K562 (cell line): ENCODE measurements around the gene LMO4. TPM values are rescaled to one million over a fixed set of nuclear protein-coding genes. Genes with fewer than 3 reads are reported as not detected.

Experiments used
- ATAC-seq: fragments of 200-7000 bp; cut with Tn5 transposase; 3 replicates; pipeline ENCODE4 v1.9.1; 2020; ENCODE audit warnings: moderate library complexity
- BruUV-seq: library from RNA; stranded (reverse); fragments of 400-500 nt; replicated peaks from 2 replicates; lab custom pipeline; 2021; lab: Mats Ljungman, UMichigan
- CTCF ChIA-PET: fragments of 300-600 bp; formaldehyde crosslinking; extraction: SDS; loops from one replicate; lab custom pipeline; 2021; ENCODE audit warnings: low intra/inter-chr PET ratio; lab: Yijun Ruan, JAX
- POLR2A ChIA-PET: fragments of 300-600, 350-650 bp; sonication (Branson Sonifier 250); formaldehyde crosslinking; extraction: SDS; loops from one replicate; lab custom pipeline; 2021; ENCODE audit warnings: antibody characterized with exemption, inconsistent platforms; lab: Yijun Ruan, JAX
- DNase-seq, 4 experiments: peaks; one replicate each; pipeline versions ENCODE4 v3.0.0 to v3.0.0-alpha.2; 2011 to 2018; ENCODE audit warnings: low spot score in 3 of 4, mixed read lengths in 3 of 4; ENCODE audit errors: extremely low read depth in 1 of 4
- FAIRE-seq: peaks from 2 replicates; lab custom pipeline; 2011; peaks lifted over from hg19 to GRCh38; lab: Jason Lieb, UNC
- H2AFZ ChIP-seq: 2 replicates; pipeline ENCODE4 v1.6.0; 2011; ENCODE audit warnings: low read depth, low read length, control low read depth, inconsistent platforms
- H3K27ac ChIP-seq: fragments of 200-600 bp; 3 replicates; pipeline ENCODE4 v1.8.0; 2011; ENCODE audit warnings: low read depth, mild to moderate bottlenecking, control low read depth, inconsistent platforms, low read length, moderate library complexity, mixed read lengths; ENCODE audit errors: extremely low read depth
- H3K27me3 ChIP-seq, 2 experiments: fragments of 300-600 bp in 1 of 2; 2 replicates in 1 of 2; 3 replicates in 1 of 2; pipeline versions ENCODE4 v1.6.0 to v1.8.0; 2011; ENCODE audit warnings: inconsistent platforms in 2 of 2, low read length in 2 of 2, mild to moderate bottlenecking in 1 of 2, mixed read lengths in 1 of 2, moderate library complexity in 1 of 2; ENCODE audit not compliant: control insufficient read depth in 2 of 2, insufficient read depth in 2 of 2
- H3K36me3 ChIP-seq: fragments of 300-600 bp; 3 replicates; pipeline ENCODE4 v1.8.0; 2011; ENCODE audit warnings: mild to moderate bottlenecking, low read length, inconsistent platforms; ENCODE audit not compliant: control insufficient read depth, insufficient read depth
- H3K4me1 ChIP-seq, 2 experiments: fragments of 200-600 bp in 1 of 2; replicated peaks in 1 of 2; 2 replicates in 1 of 2; 3 replicates in 1 of 2; pipeline versions ENCODE4 v1.5.1 to v1.8.0; 2011; ENCODE audit warnings: inconsistent platforms in 2 of 2, low read length in 2 of 2, mild to moderate bottlenecking in 1 of 2, mixed read lengths in 1 of 2, moderate library complexity in 1 of 2; ENCODE audit not compliant: control insufficient read depth in 2 of 2, insufficient read depth in 2 of 2
- H3K4me2 ChIP-seq: 2 replicates; pipeline ENCODE4 v1.6.1; 2011; ENCODE audit warnings: low read length, control low read depth, inconsistent platforms, mixed read lengths; ENCODE audit not compliant: insufficient read depth
- H3K4me3 ChIP-seq: fragments of 200-600 bp; sonication (generic), shearing (Covaris generic); 2 replicates; pipeline ENCODE4 v1.5.1; 2016; ENCODE audit warnings: control low read depth, inconsistent platforms
- H3K79me2 ChIP-seq: fragments of 200-600 bp; 3 replicates; pipeline ENCODE4 v1.8.0; 2011; ENCODE audit warnings: low read length, inconsistent platforms; ENCODE audit not compliant: control insufficient read depth, insufficient read depth
- H3K9ac ChIP-seq, 2 experiments: 2 replicates each; pipeline versions ENCODE4 v1.6.0 to v1.6.1; 2011; ENCODE audit warnings: low read depth in 2 of 2, low read length in 2 of 2, control low read depth in 1 of 2, inconsistent platforms in 1 of 2, mild to moderate bottlenecking in 1 of 2, mixed read lengths in 1 of 2; ENCODE audit not compliant: insufficient read depth in 1 of 2
- H3K9me1 ChIP-seq: one replicate; pipeline ENCODE4 v1.6.0; 2011; ENCODE audit warnings: inconsistent platforms, mild to moderate bottlenecking, low read length, moderate library complexity; ENCODE audit not compliant: control insufficient read depth, insufficient read depth
- H3K9me3 ChIP-seq: replicated peaks from 2 replicates; pipeline ENCODE4 v1.5.1; 2011; ENCODE audit warnings: low read depth, low read length, inconsistent platforms; ENCODE audit not compliant: control insufficient read depth, insufficient read depth
- H4K20me1 ChIP-seq: replicated peaks from 2 replicates; pipeline ENCODE4 v1.6.1; 2011; ENCODE audit warnings: low read length, inconsistent platforms, mixed read lengths; ENCODE audit not compliant: control insufficient read depth, insufficient read depth
- CHAMP1 ChIP-seq: fragments of 450-650 bp; IDR thresholded peaks from 2 replicates; pipeline ENCODE4 v1.6.1; 2016; ENCODE audit warnings: mild to moderate bottlenecking
- E2F4 ChIP-seq: sonication (generic); formaldehyde crosslinking; IDR thresholded peaks from 2 replicates; pipeline ENCODE4 v1.8.0; 2022; ENCODE audit warnings: mild to moderate bottlenecking, low read depth, missing genetic modification reagents
- KLF10 ChIP-seq: fragments of 250-450 bp; sonication (Bioruptor Pico); IDR thresholded peaks from 2 replicates; pipeline ENCODE4 v1.6.1; 2021; ENCODE audit warnings: matching md5 sums
- MEIS2 ChIP-seq: fragments of 450-650 bp; IDR thresholded peaks from 2 replicates; pipeline ENCODE4 v1.6.1; 2014; ENCODE audit warnings: mild to moderate bottlenecking; ENCODE audit not compliant: partially characterized antibody
- MIER1 ChIP-seq: fragments of 450-650 bp; IDR thresholded peaks from 2 replicates; pipeline ENCODE4 v1.6.1; 2016; ENCODE audit warnings: antibody characterized with exemption, mild to moderate bottlenecking, low read depth
- MTA3 ChIP-seq: fragments of 450-650 bp; formaldehyde crosslinking; IDR thresholded peaks from 2 replicates; pipeline ENCODE4 v1.6.1; 2017; ENCODE audit warnings: mild to moderate bottlenecking, borderline replicate concordance
- NKRF ChIP-seq: fragments of 450-650 bp; IDR thresholded peaks from 2 replicates; pipeline ENCODE4 v1.6.1; 2016; ENCODE audit warnings: borderline replicate concordance
- PRMT5 ChIP-seq: sonication (generic); formaldehyde crosslinking; IDR thresholded peaks from 2 replicates; pipeline ENCODE4 v1.5.0; 2020; ENCODE audit warnings: missing genetic modification reagents
- SMARCB1 ChIP-seq: IDR thresholded peaks from 2 replicates; pipeline ENCODE4 v1.6.1; 2011; ENCODE audit warnings: improper control_type of control experiment, low read depth; ENCODE audit not compliant: insufficient read length
- SNAPC5 ChIP-seq: fragments of 250-450 bp; sonication (Bioruptor Pico); IDR thresholded peaks from 2 replicates; pipeline ENCODE4 v1.8.0; 2021; ENCODE audit warnings: moderate library complexity, mild to moderate bottlenecking, inconsistent platforms
- USF1 ChIP-seq: sonication (generic); formaldehyde crosslinking; IDR thresholded peaks from 2 replicates; pipeline ENCODE4 v1.9.0; 2022; ENCODE audit warnings: mild to moderate bottlenecking, missing genetic modification reagents
- ZKSCAN1 ChIP-seq: fragments of 150-350 bp; IDR thresholded peaks from 2 replicates; pipeline ENCODE4 v1.6.1; 2016; ENCODE audit warnings: low read depth, low read length
- ZNF282 ChIP-seq: sonication (generic); formaldehyde crosslinking; IDR thresholded peaks from 2 replicates; pipeline ENCODE4 v1.8.1; 2023; ENCODE audit warnings: missing genetic modification reagents
- WGBS: fragments of 100-300 bp; shearing (Covaris generic); methylation state at CpG from one replicate; pipeline ENCODE4 v1.1.6; 2016; ENCODE audit warnings: low coverage, mixed read lengths; ENCODE audit not compliant: insufficient coverage; ENCODE audit errors: missing lambda C conversion rate; 5-methylcytosine and 5-hydroxymethylcytosine counted together
- in situ Hi-C: fragments of 300-500 bp; cut with MboI; formaldehyde crosslinking; loops from 4 replicates; pipeline ENCODE4 v1.15.0; 2018; ENCODE audit warnings: inconsistent platforms, mixed read lengths
- intact Hi-C: fragments of 100-400 bp; cut with micrococcal nuclease; formaldehyde crosslinking; loops from 2 replicates; pipeline ENCODE4 v1.14.2; 2022
- polyA plus RNA-seq, 8 experiments: library from polyadenylated mRNA; depleted of rRNA in 4 of 8; stranded (reverse) in 5 of 8; unstranded in 3 of 8; fragments of >200 nt; fragmentation: Nextera tagmentation in 2 of 8; fragmentation: Illumina TruSeq in 1 of 8; extraction: Ambion mirVana in 2 of 8; extraction: Trizol in 1 of 8; gene quantifications; 2 replicates each; pipeline versions ENCODE4 v1.2.1 to v1.2.3, GENCODE V29; 2011 to 2014; ENCODE audit warnings: inconsistent platforms in 1 of 8, missing spikeins in 1 of 8
- total RNA-seq, 7 experiments: library from RNA; depleted of rRNA in 6 of 7; stranded (reverse); fragments of >200 nt in 6 of 7; fragmentation: Illumina TruSeq in 2 of 7; extraction: Trizol in 2 of 7; gene quantifications; 2 replicates each; pipeline versions ENCODE4 v1.2.1 to v1.2.3, GENCODE V29; 2011 to 2021; ENCODE audit warnings: low replicate concordance in 1 of 7

The LMO4 gene
- total and polyA plus RNA-seq, 9 of the 15 experiments (the other 6 are each of a cell fraction or from before 2014, with no cell fraction given) = 3.1 to 35.3 (median 22.4) TPM

GRCh38 chr1:87349036-87349435 is 20.4 kb downstream of the LMO4 start (continued):
- TF ChIP-seq MEIS2 = no peak
- TF ChIP-seq NKRF = no peak
- no peak for TF ChIP-seq E2F4 (CRISPR knock-in tag)
- TF ChIP-seq ZNF282 (CRISPR knock-in tag) = no peak
- TF ChIP-seq, all 486 proteins: peak for 0

GRCh38 chr1:87355894-87356293 is 27.2 kb downstream of the LMO4 start:
- no peak for ATAC-seq
- Histone ChIP-seq H3K9ac (no peak overlapping the region), H4K20me1 (no peaks in the 10 kb centered on the region), H3K9me3 (no peaks in the 10 kb centered on the region), H3K27me3 (no peaks in the 10 kb centered on the region), H3K4me3 (no peak overlapping the region), H3K27ac (no peak overlapping the region), H3K4me1 (no peaks in the 10 kb centered on the region), H2AFZ (no peak overlapping the region), H3K4me2 (no peak overlapping the region), H3K9me1 (no peaks in the 10 kb centered on the region), H3K36me3 (no peaks in the 10 kb centered on the region), H3K79me2 (no peaks in the 10 kb centered on the region)
- 30% methylated on average over 3 of the region's 3 CpGs for WGBS
- no TSS peak for BruUV-seq
- FAIRE-seq = no peak
- ChIA-PET CTCF (no interaction called here), POLR2A (interaction anchor here (2.2 kb wide), 1 partner anchor 10 kb away, joined by 6 read pairs; no protein-coding TSS in a partner anchor)
- DNase-seq = no peak
- intact Hi-C loops = no loop called here
- in situ Hi-C loops = no loop called here
- TF ChIP-seq KLF10 (no peak), SNAPC5 (no peak), USF1 (CRISPR knock-in tag) (no peak), MTA3 (no peak), MIER1 (no peak), SMARCB1 (no peak), PRMT5 (no peak), CHAMP1 (no peak), ZKSCAN1 (no peak)
